Activated effector memory CD4-positive, alpha-beta T cell treated with Interleukin-2 at 50 U/mL for 16 hours (primary cell): ENCODE data around the gene DAB2IP.

Experiments used
- DNase-seq: peaks from one replicate; pipeline ENCODE4 v3.0.0-alpha.2; 2020

DAB2IP gene

DNA sequence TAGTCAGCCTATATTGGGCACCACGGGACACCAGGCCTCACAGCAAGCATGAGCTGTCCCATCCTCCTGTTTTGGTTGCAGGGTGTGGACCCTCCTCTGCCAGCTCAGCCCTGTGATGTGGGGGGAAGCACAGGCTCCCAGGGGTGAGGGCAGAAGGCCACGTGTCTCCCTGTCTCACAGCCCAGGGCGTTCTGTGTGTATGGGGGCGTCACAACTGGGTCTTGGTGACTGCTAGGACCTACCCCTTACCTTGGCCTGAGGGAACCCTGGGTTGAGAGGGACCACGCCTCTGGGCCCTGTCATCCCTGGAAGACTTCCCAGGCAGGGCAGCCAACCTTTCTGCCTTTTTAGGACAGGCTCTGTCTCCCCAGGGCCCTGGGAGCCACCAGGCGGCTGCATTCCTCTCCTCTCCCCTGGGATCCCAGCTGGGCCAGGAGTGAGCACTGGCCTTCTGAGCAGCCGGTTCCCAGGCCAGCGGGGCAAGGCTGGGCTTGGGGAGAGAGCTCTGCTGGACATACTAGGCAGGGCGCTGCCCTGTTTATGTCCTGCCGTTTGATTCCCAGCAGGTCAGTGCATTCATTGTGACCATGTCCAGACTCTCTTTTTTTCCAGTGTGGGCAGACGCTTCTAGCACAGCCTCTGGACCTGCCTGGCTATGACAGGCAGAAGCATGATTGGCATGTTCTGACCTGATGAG, 97.4 kb downstream of the DAB2IP start:
- no peak for DNase-seq

DNA sequence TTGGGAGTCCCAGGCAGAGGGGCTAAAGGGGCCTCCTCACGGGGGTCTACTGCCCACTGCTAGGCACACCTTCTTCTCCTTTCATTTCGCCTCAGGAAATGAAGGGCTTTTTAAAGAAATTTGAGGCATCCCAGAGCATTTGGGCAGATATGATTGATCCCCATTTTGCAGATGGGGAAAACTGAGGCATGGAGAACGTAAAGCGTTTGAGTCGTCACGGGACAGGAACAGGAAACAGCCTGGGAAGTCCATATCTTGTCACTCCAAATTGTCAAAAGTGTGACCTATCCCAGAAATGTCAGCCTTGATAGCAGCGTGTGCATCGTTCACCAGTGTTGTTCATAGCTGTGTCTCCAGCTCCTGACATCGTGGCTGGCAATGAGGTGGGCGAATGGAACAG, 98.2 kb downstream of the DAB2IP start:
- DNase-seq: no peak

DNA sequence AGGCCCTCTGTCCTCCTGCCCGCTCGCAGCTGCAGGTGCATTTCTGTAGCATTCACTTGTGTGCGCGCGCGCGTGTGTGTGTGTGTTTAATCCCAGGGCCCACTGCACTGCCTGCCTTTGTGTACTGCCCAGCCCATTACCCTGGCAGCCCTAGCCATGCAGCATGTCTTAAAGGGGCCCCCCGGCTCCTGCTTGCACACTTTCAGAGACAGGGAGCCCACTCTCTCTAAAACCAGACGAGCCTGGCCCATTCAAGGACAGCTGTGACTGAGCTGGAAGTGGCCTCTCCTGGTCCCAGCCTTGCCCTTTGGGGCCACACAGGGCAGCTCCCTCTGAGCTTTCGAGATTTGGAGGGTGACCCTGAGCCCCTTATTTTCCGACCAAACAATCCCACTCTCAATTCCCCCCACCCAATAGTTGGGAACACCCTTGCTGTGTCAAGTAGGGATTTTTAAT, 98.9 kb downstream of the DAB2IP start:
- no peak for DNase-seq

DNA sequence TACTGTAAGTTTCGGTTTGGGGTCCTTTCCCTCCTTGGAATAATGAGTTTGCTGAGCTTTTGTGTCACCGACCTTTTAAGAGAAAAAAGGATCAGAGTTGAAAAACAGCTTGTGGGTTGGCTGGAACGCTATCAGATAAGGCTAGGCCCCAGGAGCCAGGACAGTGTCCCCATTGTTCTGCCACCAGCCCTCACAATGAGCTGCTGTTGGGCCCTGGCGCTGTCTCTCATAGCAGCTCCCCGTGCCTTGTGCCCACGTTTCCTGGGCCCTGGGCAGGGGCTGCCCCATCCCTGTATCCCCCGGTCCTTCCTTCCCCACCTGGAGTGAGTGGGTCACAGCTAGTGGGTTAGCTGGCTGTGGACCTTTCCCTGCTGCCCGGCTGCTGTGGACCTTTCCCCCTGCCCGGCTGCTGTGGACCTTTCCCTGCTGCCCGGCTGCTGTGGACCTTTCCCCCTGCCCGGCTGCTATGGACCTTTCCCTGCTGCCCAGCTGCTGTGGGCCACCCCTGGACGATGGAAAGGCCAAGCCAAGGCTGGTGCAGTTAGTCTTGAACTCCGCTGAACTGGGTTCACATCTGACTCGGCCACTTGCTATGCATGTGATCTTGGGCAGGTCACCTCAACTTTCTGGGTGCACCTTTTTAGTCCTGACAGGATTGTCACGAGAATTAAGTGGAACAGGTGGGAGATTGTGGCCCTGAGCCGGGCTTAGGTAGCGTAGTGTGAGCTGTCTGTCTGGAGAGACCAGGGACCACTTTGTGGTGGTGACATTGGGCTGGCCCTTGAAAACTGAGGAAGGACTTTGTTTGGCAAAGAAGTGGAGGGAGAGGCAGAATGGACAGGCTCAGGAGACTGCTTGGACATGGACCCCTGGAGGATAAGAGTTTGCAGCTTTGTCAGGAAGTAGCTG, 99.5 kb downstream of the DAB2IP start:
- no peak for DNase-seq

DNA sequence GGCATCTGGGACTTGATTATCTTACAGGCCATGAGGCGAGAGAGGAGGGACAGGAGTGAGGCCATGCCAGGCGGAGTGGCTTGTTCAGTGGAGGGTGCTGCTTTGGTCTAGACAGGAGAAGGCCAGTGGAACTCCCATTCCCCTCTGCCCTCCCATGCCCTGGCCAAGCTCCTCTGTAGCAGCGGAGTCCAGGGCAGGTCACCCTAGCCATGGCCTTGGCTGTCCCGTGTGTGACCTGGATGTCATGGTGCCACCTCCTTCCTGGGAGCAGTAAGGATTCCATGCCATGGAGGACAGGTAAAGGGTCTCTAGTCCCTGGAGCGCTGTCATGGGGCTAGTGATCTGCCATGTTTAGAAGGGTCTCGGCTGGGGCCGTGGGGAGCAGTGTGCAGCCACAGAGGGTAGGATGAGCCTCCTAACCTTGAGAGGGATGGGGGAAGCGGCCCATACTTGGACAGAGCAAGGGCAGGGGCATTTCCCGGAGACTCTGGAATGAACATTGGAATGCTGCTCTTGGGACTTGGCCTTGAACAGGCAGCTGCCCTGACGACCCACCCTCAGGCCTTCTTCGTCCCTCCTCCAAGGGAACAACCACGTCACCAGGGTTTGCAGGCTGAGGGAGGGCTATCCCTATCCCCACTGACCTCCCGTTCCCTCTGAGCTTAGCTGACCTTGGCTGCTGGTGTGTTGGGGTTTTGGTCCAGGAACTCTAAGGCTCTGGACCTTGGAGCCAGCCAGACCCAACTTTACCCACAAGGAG, 100.4 kb downstream of the DAB2IP start:
- DNase-seq: no peak

DNA sequence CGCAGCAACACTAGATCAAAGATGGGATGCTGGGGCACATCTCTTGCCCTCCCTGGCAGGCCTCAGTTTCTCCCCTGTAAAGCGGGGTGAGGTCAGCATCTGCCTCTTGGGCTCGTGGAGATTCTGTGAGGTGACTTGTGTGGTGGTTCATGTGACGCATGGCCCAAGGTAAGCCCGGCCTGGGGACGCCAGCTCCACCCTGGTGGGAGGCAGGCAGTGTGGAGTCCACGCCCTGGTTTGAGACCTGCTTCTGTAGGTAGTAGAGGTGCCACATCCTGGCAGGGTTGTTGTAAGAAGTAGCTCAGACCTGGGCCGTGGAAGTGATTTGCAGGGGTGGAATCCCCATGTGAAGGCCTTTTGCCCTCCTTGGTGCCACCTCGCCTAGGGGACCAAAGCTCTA, 101.5 kb downstream of the DAB2IP start:
- no peak for DNase-seq

DNA sequence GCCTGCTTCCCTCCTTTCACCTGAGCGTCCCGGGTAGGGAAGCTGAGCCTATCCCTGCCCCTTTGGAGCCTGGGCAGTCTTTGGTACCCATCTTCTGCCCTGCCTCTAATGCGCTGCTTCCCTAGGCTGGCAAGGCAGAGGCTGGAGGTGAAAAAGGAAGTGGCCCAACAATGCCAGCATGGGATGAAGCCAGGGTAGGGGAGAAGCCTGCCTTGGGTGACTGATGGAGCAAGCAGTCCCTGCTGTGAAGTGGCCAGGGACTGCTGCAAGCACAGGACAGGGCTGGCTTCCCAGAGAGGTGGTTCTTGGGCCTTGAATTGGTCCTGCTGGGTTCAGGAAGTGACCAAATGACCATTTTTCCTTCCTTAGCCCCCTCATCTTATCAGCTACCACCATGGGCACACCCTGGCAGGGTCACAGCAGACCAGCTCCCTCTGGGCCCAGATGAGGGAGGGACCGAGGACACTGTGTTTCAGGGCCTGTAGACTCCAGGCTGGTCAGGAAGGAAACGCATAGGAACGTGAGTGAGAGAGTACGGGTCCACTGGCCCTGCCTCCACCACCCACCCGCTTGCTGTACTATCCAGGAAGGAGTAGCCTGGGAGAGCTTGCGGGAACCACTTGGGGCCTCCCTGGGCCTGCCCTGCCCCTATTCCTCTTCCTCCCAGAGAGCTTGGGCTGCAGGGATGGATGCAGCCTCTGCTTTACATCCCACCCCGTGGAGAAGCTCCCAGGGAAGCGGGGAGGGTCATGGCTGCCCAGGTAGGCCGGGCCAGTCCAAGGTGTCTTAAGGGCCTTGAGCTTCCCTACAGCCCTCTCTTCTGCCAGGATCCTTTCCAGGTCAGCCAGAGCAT, 102.6 kb downstream of the DAB2IP start:
- DNase-seq: no peak

DNA sequence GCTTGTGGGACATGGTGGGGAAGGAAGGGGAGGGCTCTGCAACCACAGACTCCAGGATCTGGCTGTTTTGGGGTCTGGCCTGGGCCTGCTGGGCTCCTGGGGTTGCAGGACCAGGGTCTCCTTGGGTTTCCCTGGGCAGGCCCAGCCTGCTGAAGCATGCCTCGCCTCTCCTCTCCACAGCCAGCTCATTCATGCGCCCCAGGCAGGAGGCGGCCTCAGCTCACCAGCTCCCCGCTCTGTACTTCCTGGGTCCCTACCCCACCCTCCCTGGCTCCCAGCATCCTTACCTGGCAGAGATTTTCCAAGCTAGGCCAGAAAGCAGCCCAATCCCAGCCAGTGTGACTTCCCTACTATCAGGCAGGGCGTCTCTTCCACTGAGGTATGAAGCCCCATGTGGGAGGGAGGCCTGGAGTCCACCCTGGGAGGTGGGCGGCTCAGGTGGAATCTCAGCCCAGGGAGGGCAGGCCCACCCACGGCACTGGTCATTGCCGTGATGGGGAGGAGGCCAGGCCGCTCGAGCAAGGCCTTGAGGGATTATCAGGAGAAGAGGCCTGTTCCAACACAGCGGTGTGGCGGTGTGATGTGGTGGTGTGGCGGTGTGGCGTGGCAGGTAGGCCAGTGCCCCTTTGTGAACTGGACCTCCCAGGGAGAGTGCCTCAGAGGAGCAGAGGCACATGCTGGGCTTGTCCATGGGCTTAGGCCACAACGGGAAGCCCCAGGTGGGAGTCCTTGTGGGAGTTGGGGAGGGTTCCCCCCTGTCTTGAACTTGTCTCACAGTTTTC, 103.4 kb downstream of the DAB2IP start:
- no peak for DNase-seq

DNA sequence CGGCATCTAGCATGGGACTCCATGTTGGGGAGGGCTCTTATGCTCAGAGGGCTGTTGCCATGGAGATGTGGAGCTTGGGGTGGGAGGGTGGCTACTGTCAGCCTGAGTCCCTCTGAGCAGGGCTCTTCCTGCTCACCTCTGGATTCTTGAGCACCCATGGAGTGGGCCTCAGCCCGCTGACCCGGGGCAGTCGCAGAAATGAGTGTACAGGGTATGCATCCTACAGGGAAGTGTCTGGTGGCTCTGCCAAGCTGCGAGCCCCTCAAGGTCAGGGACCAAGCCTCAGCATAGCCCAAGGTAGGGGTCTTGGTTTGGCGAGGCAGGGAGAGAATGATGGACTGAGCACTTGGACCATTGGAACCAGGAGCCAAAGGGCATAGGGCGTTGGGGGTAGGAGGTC, 104.1 kb downstream of the DAB2IP start:
- DNase-seq: no peak

DNA sequence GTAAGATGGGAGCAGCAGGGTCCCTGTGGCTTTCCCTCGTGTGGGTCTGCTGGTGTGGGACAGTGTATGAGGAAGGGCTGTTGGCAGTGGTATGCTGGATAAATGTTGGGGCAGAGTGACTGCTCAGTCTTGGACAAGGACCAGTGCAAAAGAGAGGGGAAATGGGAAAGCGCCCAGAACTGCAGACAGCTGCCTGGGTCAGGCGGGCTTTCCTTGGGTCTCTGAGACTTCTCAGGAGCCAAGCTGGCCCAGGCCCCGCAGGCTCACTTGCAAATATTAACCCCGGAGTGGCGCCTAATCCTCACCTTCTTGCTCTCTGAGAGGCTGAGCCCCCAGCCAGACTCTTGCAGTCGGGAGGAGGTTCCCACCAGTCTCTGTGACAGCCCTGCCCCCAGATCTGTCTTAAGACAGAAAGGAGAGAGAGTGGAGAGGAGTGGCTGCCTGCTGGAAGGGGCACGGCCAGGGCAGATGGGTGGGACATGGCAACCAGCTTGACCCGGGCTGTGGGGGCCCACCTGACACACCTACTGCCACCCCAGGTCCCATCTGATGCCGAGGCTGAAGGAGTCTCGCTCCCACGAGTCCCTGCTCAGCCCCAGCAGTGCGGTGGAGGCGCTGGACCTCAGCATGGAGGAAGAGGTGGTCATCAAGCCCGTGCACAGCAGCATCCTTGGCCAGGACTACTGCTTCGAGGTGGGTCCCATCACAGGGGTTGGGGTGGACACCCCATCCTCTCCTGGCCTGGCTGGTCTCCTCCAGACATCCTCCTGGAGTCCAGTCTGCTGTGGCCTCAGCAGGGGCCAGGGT, 105.2 kb downstream of the DAB2IP start:
- no peak for DNase-seq

DNA sequence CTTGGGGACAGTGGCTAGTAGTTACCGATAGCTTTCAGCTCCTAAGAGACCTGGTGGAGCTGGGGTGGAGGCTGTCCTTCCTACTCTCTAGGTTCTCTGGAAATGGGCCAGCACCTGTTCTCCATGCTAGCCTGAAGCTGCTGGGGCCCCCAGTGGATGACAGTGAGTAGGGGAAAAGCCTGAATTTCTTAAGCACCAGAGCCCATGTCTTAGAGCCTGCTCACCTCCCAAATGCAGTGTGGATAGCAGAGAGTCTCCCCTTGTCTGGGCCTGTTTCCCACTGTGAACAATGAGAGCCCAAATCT, 105.8 kb downstream of the DAB2IP start:
- DNase-seq: no peak

DNA sequence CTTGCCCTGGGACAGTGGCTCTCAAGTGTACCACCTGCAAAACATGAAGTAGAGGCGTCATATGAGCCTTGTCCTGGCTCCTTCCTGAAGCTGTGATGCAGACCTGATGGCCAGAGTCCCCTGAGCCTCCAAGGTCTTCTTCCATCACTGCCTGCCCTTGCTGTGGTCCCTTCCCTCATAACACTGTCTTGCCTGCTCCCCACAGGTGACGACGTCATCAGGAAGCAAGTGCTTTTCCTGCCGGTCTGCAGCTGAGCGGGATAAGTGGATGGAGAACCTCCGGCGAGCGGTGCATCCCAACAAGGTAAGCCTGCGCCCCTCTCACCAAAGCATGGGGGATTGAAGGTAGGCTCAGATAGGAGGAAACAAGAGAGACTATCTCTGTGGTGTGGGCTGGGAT, 107.3 kb downstream of the DAB2IP start:
- no peak for DNase-seq

DNA sequence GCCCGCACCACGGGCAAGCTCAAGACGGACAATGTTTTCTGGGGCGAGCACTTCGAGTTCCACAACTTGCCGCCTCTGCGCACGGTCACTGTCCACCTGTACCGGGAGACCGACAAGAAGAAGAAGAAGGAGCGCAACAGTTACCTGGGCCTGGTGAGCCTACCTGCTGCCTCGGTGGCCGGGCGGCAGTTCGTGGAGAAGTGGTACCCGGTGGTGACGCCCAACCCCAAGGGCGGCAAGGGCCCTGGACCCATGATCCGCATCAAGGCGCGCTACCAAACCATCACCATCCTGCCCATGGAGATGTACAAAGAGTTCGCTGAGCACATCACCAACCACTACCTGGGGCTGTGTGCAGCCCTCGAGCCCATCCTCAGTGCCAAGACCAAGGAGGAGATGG, 108.6 kb downstream of the DAB2IP start:
- DNase-seq: no peak

DNA sequence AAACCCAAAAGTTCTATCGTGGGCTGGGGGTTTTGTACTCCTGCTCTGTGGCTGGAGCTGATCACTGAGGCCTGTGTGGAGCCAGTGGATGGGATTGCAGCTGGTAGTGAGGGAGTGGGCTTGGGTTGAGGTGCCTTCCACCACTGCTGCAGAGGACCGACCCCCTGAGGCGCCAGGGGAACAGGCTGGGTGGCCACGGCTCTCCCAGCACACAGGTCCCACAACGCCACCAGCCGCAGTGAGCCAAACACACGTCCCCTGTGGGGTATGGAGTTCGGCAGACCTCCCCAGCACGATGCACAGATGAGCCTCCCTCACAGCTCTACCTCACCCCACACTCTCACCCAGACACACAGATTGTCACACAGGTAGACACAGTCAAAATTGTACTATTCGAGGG, 109.1 kb downstream of the DAB2IP start:
- no peak for DNase-seq

DNA sequence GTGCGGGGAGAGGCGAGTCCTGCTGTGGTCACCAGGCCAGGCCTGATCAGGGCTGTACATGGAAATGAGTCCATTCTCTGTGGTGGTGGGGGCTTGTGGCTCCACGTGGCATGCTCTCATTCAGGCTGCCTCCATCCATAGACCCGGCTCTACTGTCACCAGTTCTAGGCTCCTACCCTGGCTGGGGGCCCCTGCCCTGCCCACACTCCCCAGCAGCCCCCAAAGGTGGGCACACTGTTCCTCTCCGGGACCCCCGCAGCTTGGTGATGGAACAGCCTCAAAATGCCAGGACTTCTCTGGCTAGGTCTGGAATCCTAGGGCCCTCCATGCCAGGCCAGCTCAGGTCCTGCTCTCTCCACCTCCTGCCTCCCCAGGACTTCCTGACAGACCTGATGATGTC, 111.7 kb downstream of the DAB2IP start:
- no peak for DNase-seq

DNA sequence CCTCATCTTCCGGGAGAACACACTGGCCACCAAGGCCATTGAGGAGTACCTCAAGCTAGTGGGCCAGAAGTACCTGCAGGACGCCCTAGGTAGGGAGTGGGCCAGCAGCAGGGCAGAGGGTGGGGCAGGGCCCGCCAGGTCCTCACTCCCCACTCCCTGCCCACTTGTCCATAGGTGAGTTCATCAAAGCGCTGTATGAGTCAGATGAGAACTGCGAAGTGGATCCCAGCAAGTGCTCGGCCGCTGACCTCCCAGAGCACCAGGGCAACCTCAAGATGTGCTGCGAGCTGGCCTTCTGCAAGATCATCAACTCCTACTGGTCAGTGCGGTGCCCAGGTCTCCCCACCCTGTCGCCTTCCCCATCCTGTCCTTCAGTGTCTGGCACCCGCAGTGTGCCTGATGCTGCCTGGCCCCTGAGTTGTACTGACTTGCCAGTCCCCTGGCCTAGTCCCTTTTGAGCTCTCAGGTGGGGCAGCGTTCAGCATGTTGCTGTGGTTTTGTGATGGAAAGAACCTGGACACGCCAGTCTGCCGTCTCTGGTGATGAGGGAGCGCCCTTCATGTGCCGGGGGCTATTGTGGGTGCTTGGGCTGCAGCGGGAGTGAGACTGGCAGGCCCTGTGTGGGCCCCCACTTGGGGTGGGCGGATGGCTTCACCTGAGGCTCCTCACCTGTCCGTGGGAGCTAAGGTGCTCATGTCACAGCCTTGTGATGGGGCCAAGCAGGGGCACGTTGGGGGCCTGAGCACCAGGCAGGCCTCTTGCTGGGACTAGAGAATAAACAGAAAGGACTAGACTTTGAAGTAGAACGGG, 112.3 kb downstream of the DAB2IP start:
- DNase-seq: no peak

DNA sequence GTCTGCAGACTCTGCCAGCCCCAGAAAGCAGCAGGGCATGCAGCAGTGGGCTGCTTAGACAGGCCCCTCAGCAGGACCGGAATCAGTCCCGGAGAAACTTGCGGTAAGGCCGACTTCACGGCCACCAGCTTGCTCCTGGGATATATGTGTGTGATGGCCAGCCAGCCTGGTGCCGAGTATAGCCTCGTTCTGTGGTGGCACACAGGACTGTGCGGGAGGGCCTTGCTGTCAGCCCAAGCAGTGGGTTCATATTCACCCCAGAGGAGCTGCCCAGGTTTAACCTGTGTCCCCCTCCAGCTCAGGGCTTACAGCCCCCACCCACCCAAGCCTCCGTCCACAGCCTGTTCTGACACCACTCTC, 112.9 kb downstream of the DAB2IP start:
- DNase-seq: no peak

DNA sequence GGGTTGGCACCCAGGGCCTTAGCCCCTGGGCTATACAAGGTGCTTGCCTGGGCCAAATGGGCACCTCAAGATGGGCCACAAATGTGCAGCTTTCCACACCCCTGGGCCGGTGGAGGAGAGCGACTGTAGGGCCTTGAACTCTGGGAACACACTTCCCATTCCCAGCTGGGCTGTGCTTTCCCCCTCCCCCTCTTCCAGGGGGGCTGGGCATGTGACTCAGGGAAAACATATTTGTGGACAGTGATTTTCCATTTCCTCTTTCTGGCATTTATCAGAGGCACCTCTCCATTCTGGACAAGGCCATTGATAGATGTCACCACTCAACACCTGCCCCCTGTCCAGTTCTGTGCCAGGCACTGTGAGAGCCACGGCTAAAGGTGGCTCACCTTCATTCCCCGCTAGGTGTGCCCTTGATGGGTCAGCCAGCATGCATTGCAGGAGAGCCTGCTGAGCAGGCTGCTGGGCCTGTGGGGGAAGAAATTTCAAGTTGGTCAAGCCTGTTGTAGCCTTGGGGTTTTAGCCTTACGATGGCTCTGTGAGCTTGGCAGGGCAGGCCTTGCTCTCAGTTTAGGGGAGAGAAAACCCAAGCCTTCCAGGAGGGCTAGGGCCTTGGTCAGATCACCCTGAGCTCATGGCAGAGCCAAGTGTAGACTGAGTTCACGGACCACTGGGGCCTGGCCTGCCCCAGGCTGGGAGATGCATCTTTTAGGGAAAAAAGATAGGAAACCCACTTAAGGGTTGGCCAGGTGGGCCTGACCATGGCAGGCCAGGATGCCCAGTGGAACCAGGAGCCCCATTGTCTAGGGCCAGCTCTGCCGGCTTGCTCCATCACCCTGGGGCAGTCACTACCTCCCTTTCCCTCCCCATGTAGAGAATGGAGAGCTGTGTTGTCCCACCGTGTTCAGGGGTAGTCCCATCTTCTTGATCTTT, 113.9 kb downstream of the DAB2IP start:
- no peak for DNase-seq

DNA sequence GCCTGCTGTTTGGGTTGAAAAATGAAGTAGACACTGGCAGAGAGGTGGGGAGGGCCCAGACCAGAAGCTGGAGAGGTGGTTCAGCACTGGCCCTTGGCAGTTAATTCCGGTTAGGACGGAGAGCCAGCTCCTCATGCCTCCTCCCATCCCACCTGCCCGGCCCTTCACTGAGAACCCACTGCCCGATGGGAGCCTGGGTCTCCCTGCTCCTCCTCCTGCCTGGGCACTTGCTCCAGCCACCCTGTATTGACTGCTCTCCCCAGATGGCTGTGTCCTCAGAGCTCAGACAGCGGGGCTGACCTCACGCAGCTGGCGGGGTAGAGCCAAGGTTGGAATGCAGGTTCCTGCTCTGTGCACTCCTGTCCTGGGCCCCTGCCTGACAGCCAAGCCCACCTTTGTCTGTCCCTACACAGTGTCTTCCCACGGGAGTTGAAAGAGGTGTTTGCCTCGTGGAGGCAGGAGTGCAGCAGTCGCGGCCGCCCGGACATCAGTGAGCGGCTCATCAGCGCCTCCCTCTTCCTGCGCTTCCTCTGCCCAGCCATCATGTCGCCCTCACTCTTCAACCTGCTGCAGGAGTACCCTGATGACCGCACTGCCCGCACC, 114.7 kb downstream of the DAB2IP start:
- no peak for DNase-seq
